COLO668 (cell line): Measurements from ENCODE around the gene ZNF516.

Experiments used
- DNase-seq: peaks from one replicate; lab custom pipeline; 2025; ENCODE audit not compliant: unreplicated experiment; lab: John Stamatoyannopoulos, UW

ZNF516 gene

GRCh38 chr18:76471593-76471992 is 23.4 kb downstream of the ZNF516 start:
- no peak for DNase-seq

GRCh38 chr18:76468345-76469304 is 26.4 kb downstream of the ZNF516 start:
- DNase-seq = no peak

GRCh38 chr18:76467371-76468190 is 27.5 kb downstream of the ZNF516 start:
- DNase-seq = no peak

GRCh38 chr18:76466410-76466991 is 28.5 kb downstream of the ZNF516 start:
- DNase-seq = no peak

- no peak for DNase-seq
Observed at GRCh38 chr18:76465630-76466409, 29.2 kb downstream of the ZNF516 start.

- DNase-seq = no peak
Observed at GRCh38 chr18:76464281-76465259, 30.5 kb downstream of the ZNF516 start.

- no peak for DNase-seq
Observed at GRCh38 chr18:76463872-76464271, 31.2 kb downstream of the ZNF516 start.

GRCh38 chr18:76463358-76463757 is 31.7 kb downstream of the ZNF516 start:
- no peak for DNase-seq

- DNase-seq = no peak
Observed at GRCh38 chr18:76462326-76462694, 32.7 kb downstream of the ZNF516 start.

GRCh38 chr18:76461692-76462325 is 33.2 kb downstream of the ZNF516 start:
- DNase-seq = no peak

- DNase-seq = no peak
Observed at GRCh38 chr18:76461148-76461547, 33.9 kb downstream of the ZNF516 start.

GRCh38 chr18:76460482-76460881 is 34.6 kb downstream of the ZNF516 start:
- no peak for DNase-seq

- DNase-seq = no peak
Observed at GRCh38 chr18:76459687-76460350, 35.2 kb downstream of the ZNF516 start.

- no peak for DNase-seq
Observed at GRCh38 chr18:76459312-76459686, 35.7 kb downstream of the ZNF516 start.

- DNase-seq = no peak
Observed at GRCh38 chr18:76458522-76459311, 36.3 kb downstream of the ZNF516 start.

- DNase-seq = no peak
Observed at GRCh38 chr18:76457957-76458356, 37.1 kb downstream of the ZNF516 start.

- DNase-seq = no peak
Observed at GRCh38 chr18:76457475-76457874, 37.6 kb downstream of the ZNF516 start.

GRCh38 chr18:76456823-76457222 is 38.2 kb downstream of the ZNF516 start:
- DNase-seq = no peak
